Neural cell (in vitro differentiated cells): ENCODE measurements around the gene RFX2.

Source experiments
- CTCF ChIP-seq: fragments of 450-650 bp; IDR thresholded peaks from 2 replicates; pipeline ENCODE4 v1.5.1; 2014; ENCODE audit warnings: antibody characterized with exemption, mild to moderate bottlenecking, moderate library complexity; ENCODE audit not compliant: poor library complexity, severe bottlenecking
- EZH2 ChIP-seq: fragments of 200-600, 300-800 bp; shearing (Covaris generic), sonication (generic); IDR thresholded peaks from 2 replicates; pipeline ENCODE4 v1.6.1; 2014; ENCODE audit warnings: antibody characterized with exemption, low read length, borderline replicate concordance, mild to moderate bottlenecking; ENCODE audit not compliant: insufficient read depth, poor library complexity, severe bottlenecking
- POLR2AphosphoS5 ChIP-seq: IDR thresholded peaks from 2 replicates; pipeline ENCODE4 v1.6.1; 2012
- TAF1 ChIP-seq: IDR thresholded peaks from 2 replicates; pipeline ENCODE4 v1.6.1; 2012; ENCODE audit warnings: low read depth

- no peak for TF ChIP-seq EZH2
- no peak for TF ChIP-seq CTCF
- no peak for TF ChIP-seq POLR2AphosphoS5
- TF ChIP-seq TAF1, result no peak
These were observed 97.7 kb downstream of the RFX2 start for GRCh38 chr19:6012426-6013170.
